GM12878 (cell line): Measurements from ENCODE around the gene GRIN2D. TPM values are rescaled to one million over a fixed set of nuclear protein-coding genes. Genes with fewer than 3 reads are reported as not detected.
A peak's percentile ranks its signal among the peaks of the same experiment; 100 is the strongest.

ENCODE experiments used
- ATAC-seq: fragments of 200-7000 bp; cut with Tn5 transposase; 3 replicates; pipeline ENCODE4 v1.9.1; 2020; ENCODE audit warnings: mild to moderate bottlenecking, moderate library complexity
- BruUV-seq: library from RNA; stranded (reverse); fragments of 400-500 nt; replicated peaks from 2 replicates; lab custom pipeline; 2021; lab: Mats Ljungman, UMichigan
- CTCF ChIA-PET: fragments of 300-600 bp; sonication (Branson Sonifier 250); formaldehyde crosslinking; extraction: SDS; loops from one replicate; lab custom pipeline; 2021; ENCODE audit warnings: inconsistent platforms; lab: Yijun Ruan, JAX
- POLR2A ChIA-PET: fragments of 350-600 bp; formaldehyde crosslinking; extraction: SDS; loops from one replicate; lab custom pipeline; 2021; ENCODE audit warnings: inconsistent platforms; lab: Charles Lee
- RAD21 ChIA-PET: fragments of 300-600 bp; sonication (Branson Sonifier 250); formaldehyde crosslinking; loops from one replicate; lab custom pipeline; 2023; ENCODE audit warnings: antibody characterized with exemption; ENCODE audit not compliant: unreplicated experiment; lab: Charles Lee
- SMC1A ChIA-PET: fragments of 300-600 bp; sonication (Branson Sonifier 250); formaldehyde crosslinking; loops from one replicate; lab custom pipeline; 2023; ENCODE audit not compliant: unreplicated experiment, uncharacterized antibody; lab: Charles Lee
- DNase-seq: peaks from one replicate; pipeline ENCODE4 v3.0.0-alpha.2; 2011; ENCODE audit warnings: low read depth, low spot score
- FAIRE-seq: peaks from 3 replicates; lab custom pipeline; 2011; peaks lifted over from hg19 to GRCh38; lab: Jason Lieb, UNC
- H2AFZ ChIP-seq: 2 replicates; pipeline ENCODE4 v1.6.0; 2011; ENCODE audit warnings: low read depth, low read length, control low read depth; ENCODE audit not compliant: control insufficient read depth
- H3K27ac ChIP-seq: 2 replicates; pipeline ENCODE4 v1.5.1; 2011; ENCODE audit warnings: control low read depth; ENCODE audit not compliant: control insufficient read depth, insufficient read depth
- H3K27me3 ChIP-seq, 2 experiments: replicated peaks in 1 of 2; 2 replicates each; pipeline versions ENCODE4 v1.6.0 to v1.6.1; 2011; ENCODE audit warnings: low read length in 1 of 2; ENCODE audit not compliant: control insufficient read depth in 2 of 2, insufficient read depth in 2 of 2
- H3K36me3 ChIP-seq, 2 experiments: 2 replicates each; pipeline ENCODE4 v1.5.1; 2011; ENCODE audit warnings: low read length in 1 of 2; ENCODE audit not compliant: control insufficient read depth in 2 of 2, insufficient read depth in 2 of 2
- H3K4me1 ChIP-seq: 2 replicates; pipeline ENCODE4 v1.6.1; 2011; ENCODE audit warnings: mild to moderate bottlenecking, low read length, moderate library complexity, mixed read lengths; ENCODE audit not compliant: control insufficient read depth, insufficient read depth
- H3K4me2 ChIP-seq: 2 replicates; pipeline ENCODE4 v1.6.0; 2011; ENCODE audit warnings: control low read depth; ENCODE audit not compliant: control insufficient read depth, insufficient read depth
- H3K4me3 ChIP-seq: fragments of 200-600 bp; sonication (generic); 2 replicates; pipeline ENCODE4 v1.5.1; 2016
- H3K79me2 ChIP-seq: 2 replicates; pipeline ENCODE4 v1.6.0; 2011; ENCODE audit warnings: low read length; ENCODE audit not compliant: control insufficient read depth, insufficient read depth
- H3K9ac ChIP-seq: 2 replicates; pipeline ENCODE4 v1.8.0; 2011; ENCODE audit warnings: low read length, control low read depth, mixed read lengths; ENCODE audit not compliant: control insufficient read depth, insufficient read depth
- H3K9me3 ChIP-seq: replicated peaks from 3 replicates; pipeline ENCODE4 v1.5.1; 2011; ENCODE audit warnings: mild to moderate bottlenecking, low read length; ENCODE audit not compliant: control insufficient read depth, insufficient read depth
- H4K20me1 ChIP-seq: 2 replicates; pipeline ENCODE4 v1.6.0; 2011; ENCODE audit not compliant: control insufficient read depth, insufficient read depth
- BHLHE40 ChIP-seq, 2 experiments: fragments of 450-650 bp in 1 of 2; IDR thresholded peaks; 2 replicates each; pipeline ENCODE4 v1.6.1; 2011 to 2017; ENCODE audit warnings: low read depth in 2 of 2, borderline replicate concordance in 1 of 2, improper control_type of control experiment in 1 of 2, low read length in 1 of 2, mild to moderate bottlenecking in 1 of 2
- CBX3 ChIP-seq: fragments of 200-600 bp; sonication (generic); IDR thresholded peaks from 2 replicates; pipeline ENCODE4 v1.6.1; 2016; ENCODE audit warnings: low read depth, borderline replicate concordance
- HCFC1 ChIP-seq: fragments of 150-350 bp; IDR thresholded peaks from 2 replicates; pipeline ENCODE4 v1.6.1; 2014; ENCODE audit warnings: low read length
- KAT2A ChIP-seq: conservative IDR thresholded peaks from 2 replicates; pipeline ENCODE4 v1.6.1; 2011; ENCODE audit warnings: low read depth, low read length; ENCODE audit not compliant: control insufficient read depth
- MEF2A ChIP-seq: IDR thresholded peaks from 2 replicates; pipeline ENCODE4 v1.6.1; 2011; ENCODE audit warnings: low read depth, mild to moderate bottlenecking, low read length, moderate library complexity; ENCODE audit not compliant: insufficient read depth
- MXI1 ChIP-seq: fragments of 150-350 bp; IDR thresholded peaks from 2 replicates; pipeline ENCODE4 v1.6.1; 2011; ENCODE audit warnings: low read depth, mild to moderate bottlenecking, inconsistent platforms, low read length, improper control_type of control experiment
- NR2F1 ChIP-seq: fragments of 450-650 bp; conservative IDR thresholded peaks from 2 replicates; pipeline ENCODE4 v1.6.1; 2017; ENCODE audit warnings: mild to moderate bottlenecking
- RAD21 ChIP-seq: IDR thresholded peaks from 2 replicates; pipeline ENCODE4 v1.6.1; 2011; ENCODE audit warnings: mild to moderate bottlenecking, low read depth, low read length, moderate library complexity; ENCODE audit not compliant: insufficient read depth
- RAD51 ChIP-seq: fragments of 450-650 bp; IDR thresholded peaks from 2 replicates; pipeline ENCODE4 v1.6.1; 2016; ENCODE audit warnings: moderate library complexity, mild to moderate bottlenecking, inconsistent platforms
- ZNF217 ChIP-seq: fragments of 450-650 bp; IDR thresholded peaks from 2 replicates; pipeline ENCODE4 v1.6.1; 2017; ENCODE audit warnings: antibody characterized with exemption, mild to moderate bottlenecking
- ZNF24 ChIP-seq: fragments of 450-650 bp; IDR thresholded peaks from 2 replicates; pipeline ENCODE4 v1.6.1; 2017; ENCODE audit warnings: antibody characterized with exemption, mild to moderate bottlenecking
- WGBS: methylation state at CpG from one replicate; pipeline ENCODE4 v1.1.6; 2016; ENCODE audit warnings: low lambda C conversion rate; ENCODE audit not compliant: insufficient replicate concordance, insufficient coverage; ENCODE audit errors: missing lambda C conversion rate; 5-methylcytosine and 5-hydroxymethylcytosine counted together
- in situ Hi-C: fragments of 300-500 bp; cut with MboI; formaldehyde crosslinking; loops from 9 replicates; pipeline ENCODE4 v1.14.3; 2018; ENCODE audit warnings: mixed read lengths
- intact Hi-C: fragments of 100-400 bp; cut with micrococcal nuclease; formaldehyde crosslinking; loops from one replicate; pipeline ENCODE4 v1.14.2; 2022; ENCODE audit not compliant: unreplicated experiment
- polyA plus RNA-seq, 11 experiments: library from polyadenylated mRNA; depleted of rRNA in 4 of 11; unstranded in 6 of 11; stranded (reverse) in 5 of 11; fragments of >200 nt; fragmentation: Nextera tagmentation in 4 of 11; fragmentation: Illumina TruSeq in 1 of 11; extraction: Ambion mirVana in 4 of 11; extraction: Trizol in 1 of 11; gene quantifications; 1 replicate in 1 of 11; 2 replicates in 10 of 11; pipeline versions ENCODE4 v1.2.1 to v1.2.3, GENCODE V29; 2011 to 2016; ENCODE audit warnings: inconsistent platforms in 2 of 11, missing spikeins in 2 of 11, low read depth in 1 of 11
- total RNA-seq, 4 experiments: library from RNA; depleted of rRNA in 3 of 4; stranded (reverse); fragments of >200 nt in 3 of 4; fragmentation: Illumina TruSeq in 1 of 4; extraction: Trizol in 1 of 4; gene quantifications; 2 replicates each; pipeline versions ENCODE4 v1.2.1 to v1.2.3, GENCODE V29; 2013 to 2021
- TF ChIP-seq, protein P1 (sequence below), 3 experiments: IDR thresholded peaks in 2 of 3; conservative IDR thresholded peaks in 1 of 3; 2 replicates each; pipeline ENCODE4 v1.5.1; 2011; ENCODE audit warnings: low read depth in 3 of 3, low read length in 3 of 3, mild to moderate bottlenecking in 3 of 3, control low read depth in 2 of 3, moderate library complexity in 2 of 3, inconsistent platforms in 1 of 3, mixed read lengths in 1 of 3; ENCODE audit not compliant: control insufficient read depth in 2 of 3, insufficient read depth in 1 of 3; ENCODE audit errors: extremely low read depth in 1 of 3
- TF ChIP-seq, protein P2 (sequence below): IDR thresholded peaks from 2 replicates; pipeline ENCODE4 v1.6.1; 2012; ENCODE audit warnings: low read depth, low read length, improper control_type of control experiment
- TF ChIP-seq, protein P3 (sequence below): IDR thresholded peaks from 2 replicates; pipeline ENCODE4 v1.6.1; 2011; ENCODE audit warnings: low read depth, mild to moderate bottlenecking, low read length, moderate library complexity, borderline replicate concordance; ENCODE audit errors: extremely low read depth

GRIN2D gene
- total and polyA plus RNA-seq, 10 of the 15 experiments (the other 5 are each of a cell fraction or from before 2014, with no cell fraction given): 0.03 to 0.38 (median 0.04) TPM; not detected in 3

DNA sequence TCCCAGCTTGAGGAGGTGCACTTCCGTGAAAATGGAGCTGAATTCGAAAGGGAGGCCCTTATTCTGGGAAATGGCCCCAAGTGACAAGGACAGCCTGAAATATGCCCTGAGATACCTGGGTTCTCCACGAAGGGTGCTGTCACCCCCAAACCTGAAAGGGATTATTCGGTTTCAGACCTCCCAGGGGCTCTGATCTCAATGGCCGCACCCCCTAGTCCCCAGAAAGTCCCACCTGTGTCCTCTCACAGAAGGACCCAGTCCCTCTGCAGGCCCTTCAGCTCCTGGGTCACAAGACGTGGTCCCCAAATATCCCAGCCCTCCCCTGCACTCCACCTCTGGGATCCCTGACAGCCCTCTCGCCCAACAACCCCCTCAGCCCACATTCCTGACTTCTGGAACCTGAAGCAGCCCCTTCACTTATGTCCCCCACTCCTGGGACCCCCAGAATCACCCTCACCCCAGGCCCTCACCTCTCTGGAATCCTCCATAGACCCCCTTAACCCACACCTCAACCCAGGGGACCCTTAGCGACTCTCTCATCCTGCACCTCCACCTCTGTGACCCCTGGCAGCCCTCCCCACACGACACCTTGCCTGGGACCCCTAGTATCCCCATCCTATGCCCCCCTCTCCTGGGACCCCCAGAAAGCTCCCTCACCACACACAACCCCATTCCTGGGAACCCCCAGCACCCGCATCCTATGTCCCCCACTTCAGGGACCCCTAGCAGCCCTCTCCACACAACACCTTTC is 28.7 kb upstream of the GRIN2D start (continued):
- TF ChIP-seq, protein P1, sequence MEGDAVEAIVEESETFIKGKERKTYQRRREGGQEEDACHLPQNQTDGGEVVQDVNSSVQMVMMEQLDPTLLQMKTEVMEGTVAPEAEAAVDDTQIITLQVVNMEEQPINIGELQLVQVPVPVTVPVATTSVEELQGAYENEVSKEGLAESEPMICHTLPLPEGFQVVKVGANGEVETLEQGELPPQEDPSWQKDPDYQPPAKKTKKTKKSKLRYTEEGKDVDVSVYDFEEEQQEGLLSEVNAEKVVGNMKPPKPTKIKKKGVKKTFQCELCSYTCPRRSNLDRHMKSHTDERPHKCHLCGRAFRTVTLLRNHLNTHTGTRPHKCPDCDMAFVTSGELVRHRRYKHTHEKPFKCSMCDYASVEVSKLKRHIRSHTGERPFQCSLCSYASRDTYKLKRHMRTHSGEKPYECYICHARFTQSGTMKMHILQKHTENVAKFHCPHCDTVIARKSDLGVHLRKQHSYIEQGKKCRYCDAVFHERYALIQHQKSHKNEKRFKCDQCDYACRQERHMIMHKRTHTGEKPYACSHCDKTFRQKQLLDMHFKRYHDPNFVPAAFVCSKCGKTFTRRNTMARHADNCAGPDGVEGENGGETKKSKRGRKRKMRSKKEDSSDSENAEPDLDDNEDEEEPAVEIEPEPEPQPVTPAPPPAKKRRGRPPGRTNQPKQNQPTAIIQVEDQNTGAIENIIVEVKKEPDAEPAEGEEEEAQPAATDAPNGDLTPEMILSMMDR (IDR thresholded peaks at IDR 0.05 in 2 of 3, conservative IDR thresholded peaks at IDR 0.05 in 1 of 3; ENCODE audit: control insufficient read depth in 2 of 3, extremely low read depth in 1 of 3, insufficient read depth in 1 of 3, low read depth in 3 of 3, low read length in 3 of 3): peak in 1 of 3 experiments; percentile 17; a peak in 1 of 6 replicates
- TF ChIP-seq RAD21: no peak

DNA sequence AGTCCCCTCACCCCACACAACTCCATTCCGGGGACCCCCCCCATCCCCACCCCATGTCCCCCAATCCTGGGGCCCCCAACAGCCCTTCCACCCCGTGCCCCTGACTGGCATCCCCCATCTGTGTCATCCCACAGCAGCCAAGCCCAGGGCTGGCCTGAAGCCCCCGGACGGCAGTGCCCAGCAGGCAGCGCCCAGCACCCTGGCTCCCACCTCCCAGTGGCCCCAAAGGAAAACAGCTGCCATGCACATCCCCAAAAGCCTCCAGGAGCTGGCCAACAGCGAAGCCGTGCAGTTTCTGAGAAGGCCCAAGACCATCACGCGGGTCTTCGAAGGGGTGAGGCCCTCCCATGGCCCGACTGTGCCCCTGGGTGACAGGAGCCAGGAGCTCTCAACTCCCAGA is 27.9 kb upstream of the GRIN2D start:
- ChIA-PET SMC1A (no interaction called here), POLR2A (interaction anchor here (0.6 kb wide), 1 partner anchor 125 kb away, joined by 3 read pairs; no protein-coding TSS in a partner anchor), RAD21 (no interaction called here), CTCF (interaction anchor here (1.3 to 3.1 kb wide), 2 partner anchors 26 to 31 kb away, joined by 4 to 36 read pairs; partner anchors contain the start of gene KDELR1)
- H3K9me3 ChIP-seq: no peaks in the 10 kb centered on the region
- H3K27me3 ChIP-seq: no peaks in the 10 kb centered on the region
- H3K4me1 ChIP-seq: peaks cover 9% of the 10 kb centered on the region; the same call in 1 of the 2 replicates
- H3K4me2 ChIP-seq: no peak overlapping the region
- in situ Hi-C loops (no loop called here), intact Hi-C loops (no loop called here)
- TF ChIP-seq KAT2A (no peak), MEF2A (no peak), MXI1 (no peak), ZNF217 (no peak), HCFC1 (no peak), BHLHE40 (IDR thresholded peaks at IDR 0.05; ENCODE audit: borderline replicate concordance in 1 of 2, low read depth in 2 of 2, low read length in 1 of 2) (no peak), ZNF24 (no peak), RAD51 (no peak), NR2F1 (no peak), CBX3 (no peak)
- TF ChIP-seq, protein P2, sequence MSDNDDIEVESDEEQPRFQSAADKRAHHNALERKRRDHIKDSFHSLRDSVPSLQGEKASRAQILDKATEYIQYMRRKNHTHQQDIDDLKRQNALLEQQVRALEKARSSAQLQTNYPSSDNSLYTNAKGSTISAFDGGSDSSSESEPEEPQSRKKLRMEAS: no peak
- TF ChIP-seq, protein P3, sequence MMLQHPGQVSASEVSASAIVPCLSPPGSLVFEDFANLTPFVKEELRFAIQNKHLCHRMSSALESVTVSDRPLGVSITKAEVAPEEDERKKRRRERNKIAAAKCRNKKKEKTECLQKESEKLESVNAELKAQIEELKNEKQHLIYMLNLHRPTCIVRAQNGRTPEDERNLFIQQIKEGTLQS: no peak
- H2AFZ ChIP-seq: no peak overlapping the region
- no peak overlapping the region for H3K4me3 ChIP-seq
- DNase-seq (no peak), FAIRE-seq (no peak), ATAC-seq (no peak)
- H3K36me3 ChIP-seq: no peaks in the 10 kb centered on the region
- no peak overlapping the region for H3K9ac ChIP-seq
- H3K79me2 ChIP-seq: peaks cover 3% of the 10 kb centered on the region
- 84% methylated on average over 9 of the region's 11 CpGs for WGBS
- H3K27ac ChIP-seq: no peak overlapping the region
- no TSS peak for BruUV-seq
- no peaks in the 10 kb centered on the region for H4K20me1 ChIP-seq
